Measurements from ENCODE around the gene EVI5L.
"Not testable (repeated sequence)": the region's sequence is repeated elsewhere in the genome, so short reads cannot be mapped to it uniquely, and the experiment has no call there.

The EVI5L gene

DNA sequence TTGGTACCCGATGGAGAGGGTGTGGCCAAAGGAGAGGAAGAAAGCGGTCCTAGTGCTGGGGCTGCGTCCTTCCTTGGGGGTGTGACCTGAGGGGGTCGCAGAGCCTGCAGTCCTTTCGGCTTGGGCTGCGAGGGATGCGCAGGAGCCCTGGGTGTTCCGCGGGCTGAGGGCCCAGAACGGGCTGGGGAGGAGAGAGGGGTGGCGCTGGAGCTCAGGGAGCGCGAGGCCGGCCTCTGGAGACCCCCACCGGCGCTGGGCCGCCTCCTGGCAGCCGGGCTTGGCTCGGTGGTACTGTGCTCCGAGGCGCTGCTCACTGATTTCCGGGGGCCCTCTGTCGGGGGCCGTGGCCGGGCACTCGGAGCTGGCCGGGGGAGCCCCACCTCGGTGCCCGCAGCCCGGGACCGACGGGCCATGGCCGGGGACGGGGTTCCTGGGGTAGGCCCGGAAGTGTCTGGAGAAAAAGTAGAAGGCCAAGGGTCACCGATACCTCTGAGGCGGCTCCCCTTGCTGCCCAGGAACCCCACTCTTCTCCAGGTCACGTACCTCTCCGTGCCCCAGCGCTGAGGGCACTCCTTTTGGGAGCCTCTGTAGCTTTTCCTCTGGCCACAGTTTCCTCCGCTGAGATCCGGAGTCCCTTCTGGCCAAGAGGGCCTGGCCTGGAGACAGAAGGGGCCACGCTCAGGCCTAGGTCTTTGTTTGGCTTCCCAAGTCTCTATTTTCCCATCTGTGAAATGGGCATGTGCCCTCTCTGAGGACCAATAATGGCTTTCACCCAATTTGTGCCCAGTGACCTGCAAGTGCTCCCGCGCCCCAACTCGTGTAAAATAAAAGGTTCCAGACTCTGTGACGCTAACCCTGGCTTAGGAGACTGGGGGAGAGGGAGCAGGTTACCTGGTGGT lies 42.5 kb downstream of the EVI5L start:
- DNase-seq (ENCODE audit: low spot score) = no peak

DNA sequence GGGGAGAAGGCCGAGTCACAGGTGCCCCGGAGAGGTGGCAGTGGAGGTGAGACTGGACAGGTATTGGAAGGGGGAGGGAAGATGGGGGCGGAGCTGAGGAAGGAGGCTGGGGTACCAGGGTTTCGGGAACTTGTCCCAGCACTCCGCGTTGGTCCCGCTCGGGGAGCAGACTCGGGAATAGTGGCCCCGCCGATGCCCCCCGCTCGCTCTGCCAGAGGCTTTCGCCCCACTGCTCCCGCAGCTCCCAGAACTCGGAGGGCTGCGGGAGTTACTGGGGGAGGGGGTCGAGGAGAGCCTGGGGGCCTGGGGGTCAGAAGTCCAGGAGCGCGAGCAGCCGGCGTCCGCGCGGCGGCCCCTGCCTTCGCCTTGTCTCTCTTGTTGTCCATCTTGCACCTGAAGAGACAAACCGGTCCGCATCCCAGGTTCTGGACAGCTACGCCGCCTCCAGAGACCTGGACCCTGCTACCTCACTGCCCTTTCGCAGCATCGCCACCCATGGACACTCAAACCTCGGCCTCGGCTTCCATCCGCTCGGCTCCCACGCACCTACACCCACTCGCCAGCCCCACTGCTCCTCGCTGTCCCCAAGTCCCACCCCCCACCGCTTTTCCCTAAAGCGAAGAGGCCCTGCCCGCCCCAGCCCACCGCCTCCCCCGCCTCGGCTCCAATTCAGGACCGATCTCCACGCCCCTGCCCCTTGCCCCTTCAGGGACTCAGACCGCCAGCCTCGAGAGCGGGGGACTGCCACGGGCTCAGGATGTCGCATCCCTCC lies 43.5 kb downstream of the EVI5L start:
- DNase-seq (ENCODE audit: low spot score) = no peak

DNA sequence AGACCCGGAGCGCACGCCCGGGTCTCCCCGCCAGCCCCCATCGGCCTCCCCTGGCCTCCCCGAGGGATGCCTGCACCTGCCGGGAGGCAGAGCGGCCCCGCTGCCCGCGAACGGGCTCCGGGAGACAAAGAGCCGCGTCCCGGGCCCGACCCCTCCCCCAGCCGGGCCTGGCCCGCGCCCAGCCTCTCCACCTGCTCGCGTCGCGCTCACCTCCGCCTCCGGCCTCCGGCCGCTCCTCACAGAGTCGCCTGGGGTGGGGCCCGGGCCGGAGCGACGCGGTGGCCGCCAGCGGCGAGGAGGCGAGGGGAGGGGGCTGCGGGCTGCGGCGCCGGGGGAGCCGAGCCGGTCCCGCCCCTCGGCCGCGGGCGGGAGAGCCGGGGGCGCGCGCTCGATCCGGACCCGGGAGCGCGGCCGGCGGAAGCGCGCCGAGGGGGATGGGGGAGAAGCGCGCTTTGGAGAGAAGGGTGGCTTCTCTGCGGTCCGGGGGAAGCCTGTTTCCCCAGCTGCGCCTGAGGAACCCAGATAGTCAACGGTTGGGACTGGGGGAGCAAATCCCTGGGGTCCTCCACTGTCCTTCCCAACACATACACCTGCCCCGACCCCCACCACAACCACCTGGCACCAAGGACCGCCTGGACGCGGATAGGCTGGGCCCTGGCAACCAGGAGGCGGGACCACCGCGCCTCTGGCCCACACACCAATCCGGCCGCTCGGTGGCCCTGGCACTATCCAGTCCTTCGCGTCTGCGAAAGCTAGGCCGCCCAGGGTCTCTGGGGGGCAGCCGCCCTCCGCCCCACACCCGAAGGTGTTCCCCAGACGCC lies 44.3 kb downstream of the EVI5L start, which contains the start of gene PRR36:
PRR36 (minus strand) TSS at position 315 of the 821 bp plus-strand sequence. CDS start 701 bp downstream, outside the sequence.
- no peak for DNase-seq (ENCODE audit: low spot score)

DNA sequence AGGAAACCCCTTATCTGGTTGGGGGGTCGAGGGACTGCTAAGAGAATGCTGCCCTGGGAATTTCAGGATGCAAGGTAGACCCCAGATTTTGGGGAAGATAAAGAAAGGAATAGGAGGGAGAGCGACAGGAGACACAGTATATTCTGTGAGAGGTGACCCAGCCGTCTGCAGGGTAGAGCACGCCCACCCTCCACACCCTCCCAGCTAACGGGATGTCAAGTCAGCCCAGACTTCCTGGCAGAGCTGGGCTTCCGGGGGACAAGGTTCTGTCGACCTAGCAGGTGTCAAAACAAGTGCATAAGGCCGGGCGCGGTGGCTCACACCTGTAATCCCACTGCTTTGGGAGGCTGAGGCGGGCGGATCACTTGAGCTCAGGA lies 44.9 kb downstream of the EVI5L start:
- no peak for DNase-seq (ENCODE audit: low spot score)

DNA sequence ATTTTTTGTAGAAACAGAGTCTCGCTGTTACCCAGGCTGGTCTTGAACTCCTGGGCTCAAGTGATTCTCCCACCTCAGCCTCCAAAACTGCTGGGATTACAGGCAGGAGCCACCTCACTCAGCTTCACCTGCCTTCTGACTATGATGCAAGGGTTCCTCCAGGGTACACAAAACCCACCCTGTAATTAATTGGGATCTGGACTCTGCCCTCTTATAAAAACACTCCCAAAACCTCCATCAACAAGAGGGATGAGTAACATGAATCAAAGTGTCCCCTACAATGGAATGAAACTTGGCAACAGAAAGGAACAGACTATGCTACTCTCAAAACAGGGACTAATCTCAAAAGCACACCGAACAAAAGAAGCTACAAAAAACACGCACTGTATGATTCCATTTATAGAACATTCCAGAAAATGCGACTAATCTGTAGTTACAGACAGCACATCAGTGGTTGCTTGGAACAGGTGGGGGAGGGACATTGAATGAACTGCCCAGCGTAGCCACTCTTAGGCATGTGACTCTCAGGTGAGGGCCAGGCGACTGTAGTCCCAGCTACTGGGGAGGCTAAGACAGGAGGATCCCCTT lies 47.3 kb downstream of the EVI5L start:
- no peak for DNase-seq (ENCODE audit: low spot score)

DNA sequence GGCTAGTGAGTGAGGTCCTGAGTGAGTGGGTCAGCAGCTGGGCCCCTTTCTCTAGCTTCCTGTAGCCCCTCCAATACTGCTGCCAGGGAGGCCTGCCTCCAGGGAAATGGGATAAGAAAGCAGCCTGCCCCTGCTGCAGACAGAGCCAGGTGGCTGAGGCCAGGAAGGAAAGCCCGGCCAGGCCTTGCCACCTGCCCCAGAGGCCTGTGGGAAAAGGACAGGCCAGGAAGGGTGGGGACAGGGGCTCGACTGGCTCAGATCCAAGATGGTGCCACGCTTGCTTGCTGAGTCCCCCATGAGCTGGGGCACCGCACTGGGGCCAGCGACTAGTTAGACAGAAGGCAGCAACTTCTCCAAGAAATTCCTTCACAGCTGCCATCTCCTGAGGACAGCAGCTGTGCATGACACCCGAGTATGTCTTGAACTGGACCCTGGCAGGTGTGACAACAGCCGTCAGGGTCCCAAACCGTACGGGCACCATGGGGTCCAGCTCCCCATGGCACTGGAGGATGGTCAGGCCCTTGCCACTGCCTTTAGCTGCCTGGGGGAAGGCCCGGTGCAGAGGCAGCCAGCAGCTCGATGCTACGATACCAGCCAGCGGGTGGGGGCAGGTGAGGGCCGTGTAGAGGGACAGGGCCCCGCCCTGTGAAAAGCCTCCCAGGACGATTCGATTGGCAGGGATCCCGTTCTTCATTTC lies 49.2 kb downstream of the EVI5L start:
- DNase-seq (ENCODE audit: low spot score) = no peak

DNA sequence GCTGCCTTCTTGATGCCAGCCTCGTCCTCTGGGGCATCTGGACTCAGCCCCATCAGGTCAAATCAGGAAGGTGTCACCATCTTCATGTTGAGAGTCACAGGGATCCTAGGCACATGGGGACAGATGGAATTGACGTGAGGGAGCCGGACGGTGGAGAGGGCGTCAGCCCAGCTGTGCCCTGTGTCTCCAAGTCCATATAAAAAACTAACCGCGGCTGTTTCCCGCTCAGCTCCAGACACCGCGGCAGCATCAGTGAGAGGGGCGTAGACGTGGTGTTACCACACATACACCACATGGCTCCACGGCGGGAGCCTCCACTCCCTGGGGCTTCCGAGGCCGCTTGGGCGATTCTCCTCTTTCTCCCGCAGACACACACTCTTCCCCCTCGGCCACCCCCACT lies 49.8 kb downstream of the EVI5L start:
- no peak for DNase-seq (ENCODE audit: low spot score)

DNA sequence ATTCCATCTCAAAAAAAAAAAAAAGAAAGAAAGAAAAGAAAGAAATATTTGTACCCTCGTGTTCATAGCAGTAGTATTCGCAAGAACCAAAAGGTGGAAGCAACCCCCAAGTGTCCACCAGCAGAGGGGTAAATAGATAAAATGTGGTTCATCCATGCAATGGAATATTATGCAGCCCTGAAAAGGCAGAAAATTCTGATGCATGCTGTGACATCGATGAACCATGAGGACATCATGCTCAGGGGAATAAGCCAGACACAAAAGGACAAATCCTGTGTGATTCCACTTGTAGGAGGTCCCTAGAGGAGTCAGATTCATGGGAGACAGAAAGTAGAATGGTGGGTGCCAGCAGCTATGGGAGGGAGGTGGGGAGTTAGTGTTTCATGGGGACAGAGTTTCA lies 51.9 kb downstream of the EVI5L start:
- no peak for DNase-seq (ENCODE audit: low spot score)

DNA sequence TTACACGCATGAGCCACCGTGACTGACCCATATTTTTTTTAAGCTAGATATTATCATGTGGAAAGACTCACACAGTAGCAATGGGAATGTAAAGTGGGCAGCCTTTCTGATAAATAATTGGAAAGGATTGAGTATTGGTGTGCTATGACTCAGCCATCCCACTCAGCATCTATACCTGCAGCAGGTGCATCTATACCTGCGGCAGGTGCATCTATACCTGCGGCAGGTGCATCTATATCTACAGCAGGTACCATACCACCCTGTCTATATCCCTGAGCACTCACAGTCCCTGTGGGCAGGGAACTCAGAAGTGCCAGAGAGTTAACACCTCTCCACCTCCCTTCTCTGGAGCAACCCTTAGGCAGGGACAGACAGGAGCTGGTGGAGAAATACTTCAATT lies 53.1 kb downstream of the EVI5L start:
- DNase-seq (ENCODE audit: low spot score) = no peak

DNA sequence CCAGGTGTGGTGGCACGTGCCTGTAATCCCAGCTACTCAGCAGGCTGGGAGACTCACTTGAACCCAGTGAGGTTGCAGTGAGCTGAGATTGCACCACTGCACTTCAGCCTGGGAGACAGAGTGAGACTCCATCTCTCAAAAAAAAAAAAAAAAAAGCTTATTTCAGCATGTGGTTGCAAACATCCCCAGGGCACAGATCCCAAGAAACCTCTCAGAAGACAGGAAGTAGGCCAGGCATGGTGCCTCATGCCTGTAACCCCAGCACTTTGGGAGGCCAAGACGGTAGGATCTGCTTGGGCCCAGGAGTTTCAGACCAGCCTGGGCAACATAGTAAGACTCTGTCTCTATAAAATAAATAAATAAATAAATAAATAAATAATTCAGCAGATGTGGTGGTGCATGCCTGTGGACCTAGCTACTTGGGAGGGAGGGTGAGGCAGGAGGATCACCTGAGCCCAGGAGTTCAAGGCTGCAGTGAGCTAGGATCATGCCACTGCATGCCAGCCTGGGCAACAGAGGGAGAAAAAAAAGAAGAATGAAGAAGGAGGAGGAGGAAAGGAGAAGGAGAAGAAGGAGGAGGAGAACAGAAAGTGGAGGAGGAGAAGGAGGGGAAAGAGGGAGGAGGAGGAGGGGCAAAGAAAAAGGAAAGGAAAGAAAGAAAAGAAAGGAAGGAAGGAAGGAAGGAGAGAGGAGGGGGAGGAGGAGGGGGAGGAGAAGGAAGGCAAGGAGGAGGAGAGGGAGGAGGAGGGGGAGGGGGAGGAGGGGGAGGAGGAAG lies 54.0 kb downstream of the EVI5L start:
- DNase-seq (ENCODE audit: low spot score) = no peak

DNA sequence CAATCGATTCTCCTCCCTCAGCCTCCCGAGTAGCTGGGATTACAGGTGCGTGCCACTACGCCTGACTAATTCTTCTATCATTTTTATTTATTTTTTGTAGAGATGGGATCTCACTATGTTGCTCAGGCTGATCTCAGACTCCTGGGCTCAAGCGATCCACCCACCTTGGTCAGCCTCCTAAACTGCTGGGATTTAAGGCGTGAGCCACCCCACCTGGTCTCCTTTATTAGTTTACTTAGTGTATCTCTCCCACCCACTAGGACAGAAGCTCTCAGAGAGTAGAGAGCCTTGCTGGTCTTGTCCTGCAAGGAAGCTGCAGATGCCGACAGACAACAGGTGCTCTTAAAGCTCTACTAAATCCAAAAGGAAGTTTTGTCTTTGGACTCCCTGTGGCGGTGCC lies 55.8 kb downstream of the EVI5L start:
- no peak for DNase-seq (ENCODE audit: low spot score)

DNA sequence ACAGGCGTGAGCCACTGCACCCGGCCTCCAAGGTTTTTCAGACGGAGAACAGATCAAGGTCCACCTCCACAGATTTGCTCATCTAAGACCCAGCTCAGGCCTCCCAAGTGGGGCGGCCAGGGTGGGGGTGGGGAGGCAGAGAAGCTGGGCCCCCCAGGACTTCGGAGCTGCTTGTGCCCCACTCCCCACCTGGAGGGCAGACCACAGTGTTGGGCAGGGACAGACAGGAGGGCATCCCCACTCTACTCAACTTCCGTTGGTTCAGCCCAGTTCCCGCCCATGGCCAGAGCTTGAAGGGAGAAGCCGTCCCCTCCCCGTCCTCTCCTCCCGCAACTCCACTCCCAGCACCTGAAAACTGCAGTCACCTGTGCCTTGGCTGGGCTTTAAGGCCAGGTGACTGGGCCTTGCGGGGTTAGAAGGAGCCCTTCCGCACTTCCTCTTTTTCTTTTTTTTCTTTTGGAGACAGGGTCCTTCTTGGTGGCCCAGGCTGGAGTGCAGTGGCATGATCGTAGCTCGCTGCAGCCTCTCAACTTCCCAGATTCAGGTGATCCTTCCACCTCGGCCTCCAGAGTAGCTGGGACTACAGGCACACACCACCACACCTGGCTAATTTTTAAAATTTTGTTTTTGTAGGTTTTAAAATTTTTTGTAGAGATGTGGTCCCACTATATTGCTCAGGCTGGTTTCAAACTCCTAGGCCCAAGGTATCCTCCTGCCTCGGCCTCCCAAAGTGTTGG lies 57.6 kb downstream of the EVI5L start:
- DNase-seq (ENCODE audit: low spot score) = no peak

DNA sequence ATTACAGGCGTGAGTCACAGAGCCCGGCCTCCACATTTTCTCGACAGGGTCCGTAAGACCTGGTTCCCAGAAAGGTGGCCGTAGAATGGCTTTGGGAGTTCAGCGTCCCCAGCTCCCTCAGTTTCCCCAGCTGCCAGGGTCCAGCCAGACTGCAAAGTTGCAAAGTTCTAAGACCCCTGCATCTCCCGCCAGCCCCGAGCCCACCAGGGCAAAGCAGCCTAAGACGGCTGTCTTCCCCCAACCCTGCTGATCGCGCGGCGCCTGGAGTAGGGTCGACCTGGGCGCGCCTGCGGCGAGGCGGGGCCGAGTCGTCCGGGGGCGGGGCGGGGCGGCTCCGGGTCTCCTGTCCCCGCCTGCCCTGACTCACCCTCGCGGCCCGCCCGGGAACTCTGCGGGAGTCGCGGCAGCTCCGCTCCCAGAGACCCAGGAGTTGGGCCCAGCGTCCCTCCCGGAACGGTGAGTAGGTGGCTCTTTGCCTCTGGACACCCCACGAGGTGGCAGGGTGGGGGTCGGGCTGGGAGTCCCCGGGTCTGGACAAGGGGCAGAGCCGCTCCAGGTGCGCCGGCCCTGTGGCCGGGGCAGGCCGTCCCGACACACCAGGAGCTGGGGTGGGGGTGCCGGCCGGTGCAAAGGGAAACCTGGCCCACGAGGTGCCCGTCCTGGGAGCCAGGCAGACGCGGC lies 58.3 kb downstream of the EVI5L start, which contains the start of gene LRRC8E:
LRRC8E (plus strand) TSS at position 366 of the 681 bp plus-strand sequence. CDS start 7,094 bp downstream, outside the sequence.
- DNase-seq (ENCODE audit: low spot score) = no peak

DNA sequence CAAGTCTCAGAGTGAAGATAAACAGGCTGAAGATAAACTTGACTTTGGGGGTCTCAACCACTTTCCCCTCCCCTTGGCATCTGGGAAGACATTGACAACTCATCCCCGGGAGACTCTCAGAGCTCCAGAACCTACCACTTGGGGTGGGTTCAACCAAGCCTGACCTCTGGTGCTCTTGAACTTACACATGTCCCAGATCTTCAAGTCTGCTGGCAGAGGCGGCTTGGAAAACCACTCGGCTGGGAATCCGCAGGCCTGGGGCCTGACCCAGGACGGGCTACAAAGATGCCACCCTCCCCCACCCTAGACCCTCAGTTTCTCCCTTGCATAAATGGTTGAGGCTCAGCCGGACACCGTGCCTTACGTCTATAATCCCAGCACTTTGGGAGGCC lies 58.8 kb downstream of the EVI5L start:
- no peak for DNase-seq (ENCODE audit: low spot score)

DNA sequence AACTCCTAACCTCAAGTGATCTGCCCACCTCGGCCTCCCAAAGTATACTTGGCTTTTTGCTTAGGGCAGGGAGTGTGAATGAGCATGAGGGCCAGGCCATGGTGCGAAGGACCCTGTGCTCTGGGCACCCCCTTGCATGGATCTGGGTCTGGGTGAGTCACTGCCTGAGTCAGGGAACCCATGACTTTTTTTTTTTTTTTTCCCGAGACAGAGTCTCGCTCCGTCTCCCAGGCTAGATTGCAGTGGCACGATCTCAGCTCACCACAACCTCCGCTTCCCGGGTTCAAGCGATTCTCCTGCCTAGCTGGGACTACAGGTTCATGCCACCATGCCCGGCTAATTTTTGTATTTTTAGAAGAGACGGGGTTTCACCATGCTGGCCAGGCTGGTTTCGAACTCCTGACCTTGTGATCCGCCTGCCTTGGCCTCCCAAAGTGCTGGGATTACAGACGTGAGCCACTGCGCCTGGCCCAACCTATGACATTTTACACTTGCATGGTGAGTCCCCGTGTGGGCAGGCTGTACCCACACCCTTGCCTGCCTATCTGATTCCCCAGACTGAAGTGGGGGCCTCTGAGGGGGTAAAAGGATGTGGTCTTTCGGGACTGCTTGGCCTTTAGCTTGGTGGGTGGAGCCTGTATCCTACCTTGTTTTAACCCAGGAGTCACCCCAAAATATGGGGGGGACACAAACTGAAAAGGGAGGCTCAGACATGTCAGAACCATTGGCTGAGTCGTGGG lies 63.5 kb downstream of the EVI5L start:
- not testable (repeated sequence) for DNase-seq (ENCODE audit: low spot score)

DNA sequence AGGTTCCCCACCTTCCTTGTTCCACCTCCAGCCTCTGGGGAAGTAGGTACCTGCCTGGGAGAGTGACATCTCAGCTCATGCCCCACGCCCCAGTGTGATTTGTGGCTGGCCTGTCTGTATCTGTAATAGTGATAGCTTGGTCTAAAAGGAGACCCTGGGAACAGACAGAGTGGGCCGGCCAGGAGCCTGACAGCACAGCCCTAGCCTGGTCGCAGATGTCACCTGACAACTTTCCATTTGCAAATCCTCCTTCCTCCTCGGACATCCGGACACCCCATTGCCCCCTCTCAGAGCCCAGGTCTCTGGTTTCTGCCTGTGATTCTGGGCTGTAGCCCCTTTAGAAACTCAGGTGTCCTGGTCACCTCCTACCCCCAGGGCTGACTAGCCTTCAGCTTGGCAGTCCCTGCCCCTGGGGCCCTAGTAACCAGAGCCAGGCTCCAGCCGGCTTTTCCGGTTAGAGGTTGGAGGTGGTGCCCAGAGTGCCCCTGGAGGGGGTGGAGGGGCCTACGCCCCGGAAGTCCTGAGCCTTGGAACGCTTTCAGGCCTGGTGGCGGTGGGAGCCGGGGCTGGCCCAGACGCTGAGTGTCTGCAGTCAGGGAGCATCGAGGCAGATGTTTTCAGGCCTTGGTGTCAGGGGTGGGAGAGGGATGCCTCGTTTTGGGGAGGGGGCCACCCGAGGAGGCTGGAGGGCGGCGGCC lies 64.7 kb downstream of the EVI5L start:
- no peak for DNase-seq (ENCODE audit: low spot score)

DNA sequence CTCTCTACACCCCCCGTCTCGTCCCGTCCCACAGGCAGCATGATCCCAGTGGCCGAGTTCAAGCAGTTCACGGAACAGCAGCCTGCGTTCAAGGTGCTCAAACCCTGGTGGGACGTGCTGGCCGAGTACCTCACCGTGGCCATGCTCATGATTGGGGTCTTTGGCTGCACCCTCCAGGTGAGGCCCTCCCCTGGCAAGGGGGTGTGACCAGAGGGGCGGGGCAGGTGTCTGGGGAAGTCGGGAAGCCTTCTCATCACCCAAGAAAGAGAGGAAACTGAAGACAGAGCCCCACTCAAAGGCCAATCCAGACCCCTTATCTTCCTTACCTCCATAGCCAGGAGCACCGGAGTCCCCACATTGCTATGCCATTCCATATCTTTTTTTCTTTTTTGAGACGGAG lies 65.5 kb downstream of the EVI5L start:
- no peak for DNase-seq (ENCODE audit: low spot score)

DNA sequence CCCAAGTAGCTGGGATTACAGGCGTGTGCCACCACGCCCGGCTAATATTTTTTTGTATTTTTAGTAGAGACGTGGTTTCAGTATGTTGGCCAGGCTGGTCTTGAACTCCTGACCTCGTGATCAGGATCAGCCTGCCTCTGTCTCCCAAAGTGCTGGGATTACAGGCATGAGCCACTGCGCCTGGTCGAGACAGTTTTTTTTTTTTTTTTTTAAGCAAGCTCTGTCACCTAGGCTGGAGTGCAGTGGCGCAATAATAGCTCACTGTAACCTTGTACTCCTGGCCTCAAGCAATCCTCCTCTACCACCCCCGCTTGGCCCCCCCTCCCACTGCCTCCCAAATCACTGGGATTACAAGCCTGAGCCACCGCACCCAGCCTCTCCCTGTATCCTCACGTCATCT lies 67.3 kb downstream of the EVI5L start:
- DNase-seq (ENCODE audit: low spot score) = no peak

All from NAMALWA (cell line).